Ishikawa (cell line): Measurements from ENCODE around the gene ASTN1.

Source experiments
- CEBPB ChIP-seq: IDR thresholded peaks from 2 replicates; pipeline ENCODE4 v1.6.1; 2012
- CREB1 ChIP-seq: IDR thresholded peaks from 2 replicates; pipeline ENCODE4 v1.6.1; 2012; ENCODE audit warnings: low read depth
- EGR1 ChIP-seq: IDR thresholded peaks from 2 replicates; pipeline ENCODE4 v1.6.1; 2012
- EP300 ChIP-seq: IDR thresholded peaks from 2 replicates; pipeline ENCODE4 v1.6.1; 2012; ENCODE audit warnings: borderline replicate concordance
- FOXM1 ChIP-seq: IDR thresholded peaks from 2 replicates; pipeline ENCODE4 v1.6.1; 2012; ENCODE audit warnings: low read depth, borderline replicate concordance
- MAX ChIP-seq: IDR thresholded peaks from 2 replicates; pipeline ENCODE4 v1.6.1; 2012
- NFIC ChIP-seq: IDR thresholded peaks from 2 replicates; pipeline ENCODE4 v1.6.1; 2012
- RAD21 ChIP-seq: IDR thresholded peaks from 2 replicates; pipeline ENCODE4 v1.6.1; 2012; ENCODE audit warnings: low read depth
- REST ChIP-seq: IDR thresholded peaks from 2 replicates; pipeline ENCODE4 v1.6.1; 2012; ENCODE audit warnings: low read depth, mild to moderate bottlenecking
- TAF1 ChIP-seq: IDR thresholded peaks from 2 replicates; pipeline ENCODE4 v1.6.1; 2012; ENCODE audit warnings: low read depth, mild to moderate bottlenecking
- TCF12 ChIP-seq: IDR thresholded peaks from 2 replicates; pipeline ENCODE4 v1.6.1; 2012; ENCODE audit warnings: low read depth
- TEAD4 ChIP-seq: IDR thresholded peaks from 2 replicates; pipeline ENCODE4 v1.6.1; 2012
- USF1 ChIP-seq: IDR thresholded peaks from 2 replicates; pipeline ENCODE4 v1.6.1; 2012
- YY1 ChIP-seq: IDR thresholded peaks from 2 replicates; pipeline ENCODE4 v1.6.1; 2012; ENCODE audit warnings: low read depth

GRCh38 chr1:176989023-176989422 lies 175.5 kb downstream of the ASTN1 start:
- no peak for TF ChIP-seq TCF12
- no peak for TF ChIP-seq REST
- no peak for TF ChIP-seq USF1
- no peak for TF ChIP-seq CEBPB
- TF ChIP-seq TEAD4 = no peak
- TF ChIP-seq RAD21 = no peak
- no peak for TF ChIP-seq TAF1
- TF ChIP-seq NFIC = no peak
- TF ChIP-seq MAX = no peak
- TF ChIP-seq EGR1 = no peak
- no peak for TF ChIP-seq YY1
- TF ChIP-seq FOXM1 = no peak
- TF ChIP-seq CREB1 = no peak
- TF ChIP-seq EP300 = no peak
